ENCODE measurements around the gene HOXC4.
"Not testable (repeated sequence)": the region's sequence is repeated elsewhere in the genome, so short reads cannot be mapped to it uniquely, and the experiment has no call there.

The HOXC4 gene

GRCh38 chr12:54060174-54060974 is 6.7 kb downstream of the HOXC4 start:
- FAIRE-seq: no peak

- FAIRE-seq: no peak
Measured at GRCh38 chr12:54060975-54061778, 7.5 kb downstream of the HOXC4 start.

- FAIRE-seq: no peak
Measured at GRCh38 chr12:54065677-54066076, 12.0 kb downstream of the HOXC4 start.

GRCh38 chr12:54066408-54066807 is 12.8 kb downstream of the HOXC4 start:
- no peak for FAIRE-seq

GRCh38 chr12:54068418-54069070 is 14.9 kb downstream of the HOXC4 start:
- FAIRE-seq: no peak

- FAIRE-seq: no peak
Measured at GRCh38 chr12:54071942-54072341, 18.3 kb downstream of the HOXC4 start.

- FAIRE-seq: no peak
Measured at GRCh38 chr12:54074308-54074707, 20.7 kb downstream of the HOXC4 start.

- no peak for FAIRE-seq
Measured at GRCh38 chr12:54075409-54075808, 21.8 kb downstream of the HOXC4 start.

- FAIRE-seq: no peak
Measured at GRCh38 chr12:54075974-54076373, 22.3 kb downstream of the HOXC4 start.

- not testable (repeated sequence) for FAIRE-seq
Measured at GRCh38 chr12:54077843-54078242, 24.2 kb downstream of the HOXC4 start.

GRCh38 chr12:54079115-54079514 is 25.5 kb downstream of the HOXC4 start:
- FAIRE-seq: not testable (repeated sequence)

- not testable (repeated sequence) for FAIRE-seq
Measured at GRCh38 chr12:54080008-54080924, 26.6 kb downstream of the HOXC4 start.

- not testable (repeated sequence) for FAIRE-seq
Measured at GRCh38 chr12:54081053-54081514, 27.4 kb downstream of the HOXC4 start.

GRCh38 chr12:54081581-54082396 is 28.2 kb downstream of the HOXC4 start:
- not testable (repeated sequence) for FAIRE-seq

- no peak for FAIRE-seq
Measured at GRCh38 chr12:54082397-54082892, 28.8 kb downstream of the HOXC4 start.

- FAIRE-seq: not testable (repeated sequence)
Measured at GRCh38 chr12:54088011-54088410, 34.4 kb downstream of the HOXC4 start.

GRCh38 chr12:54089465-54089864 is 35.8 kb downstream of the HOXC4 start:
- not testable (repeated sequence) for FAIRE-seq

GRCh38 chr12:54090312-54090711 is 36.7 kb downstream of the HOXC4 start:
- not testable (repeated sequence) for FAIRE-seq

GRCh38 chr12:54092943-54093342 is 39.3 kb downstream of the HOXC4 start:
- FAIRE-seq: not testable (repeated sequence)

- not testable (repeated sequence) for FAIRE-seq
Measured at GRCh38 chr12:54095928-54096327, 42.3 kb downstream of the HOXC4 start.

- not testable (repeated sequence) for FAIRE-seq
Measured at GRCh38 chr12:54098644-54099043, 45.0 kb downstream of the HOXC4 start.
